Neutrophil (primary cell): Measurements from ENCODE around the gene IP6K3.

Source experiments
- H3K27ac ChIP-seq: fragments of 200-600 bp; sonication (generic); 2 replicates; pipeline ENCODE4 v1.5.1; 2016; ENCODE audit warnings: mild to moderate bottlenecking, moderate library complexity
- H3K27me3 ChIP-seq: fragments of 200-600 bp; sonication (generic); 2 replicates; pipeline ENCODE4 v1.6.0; 2016; ENCODE audit warnings: mild to moderate bottlenecking
- H3K36me3 ChIP-seq: fragments of 200-600 bp; sonication (generic); 2 replicates; pipeline ENCODE4 v1.5.1; 2017
- H3K4me1 ChIP-seq, 2 experiments: fragments of 200-600 bp in 1 of 2; sonication (generic) in 1 of 2; 1 replicate in 1 of 2; 2 replicates in 1 of 2; pipeline versions ENCODE4 v1.5.1 to v1.6.1; 2013 to 2016; ENCODE audit warnings: low read depth in 1 of 2, low read length in 1 of 2, mild to moderate bottlenecking in 1 of 2, moderate library complexity in 1 of 2; ENCODE audit not compliant: control insufficient read depth in 1 of 2, insufficient read depth in 1 of 2
- H3K4me3 ChIP-seq, 2 experiments: fragments of 200-600 bp in 1 of 2; sonication (generic) in 1 of 2; 1 replicate in 1 of 2; 2 replicates in 1 of 2; pipeline ENCODE4 v1.5.1; 2013 to 2016; ENCODE audit warnings: low read depth in 1 of 2, low read length in 1 of 2, mild to moderate bottlenecking in 1 of 2, moderate library complexity in 1 of 2
- H3K9me3 ChIP-seq: fragments of 200-600 bp; sonication (generic); 2 replicates; pipeline ENCODE4 v1.5.1; 2016
- CTCF ChIP-seq: fragments of 200-600 bp; sonication (generic); IDR thresholded peaks from 2 replicates; pipeline ENCODE4 v1.5.1; 2016; ENCODE audit warnings: antibody characterized with exemption

Gene IP6K3

GRCh38 chr6:33737267-33738026, 9.3 kb downstream of the IP6K3 start:
- no peak for TF ChIP-seq CTCF
- H3K27ac ChIP-seq: no peak overlapping the region
- no peak overlapping the region for H3K4me3 ChIP-seq
- peaks cover 26 to 29% of the 10 kb centered on the region in 2 experiments for H3K4me1 ChIP-seq
- H3K36me3 ChIP-seq: no peaks in the 10 kb centered on the region
- no peaks in the 10 kb centered on the region for H3K27me3 ChIP-seq
- H3K9me3 ChIP-seq: no peaks in the 10 kb centered on the region

- H3K4me1 ChIP-seq: peaks cover 17 to 18% of the 10 kb centered on the region in 2 experiments
- no peak overlapping the region for H3K4me3 ChIP-seq
- TF ChIP-seq CTCF: no peak
- no peak overlapping the region for H3K27ac ChIP-seq
- H3K27me3 ChIP-seq: no peaks in the 10 kb centered on the region
- no peaks in the 10 kb centered on the region for H3K36me3 ChIP-seq
- no peaks in the 10 kb centered on the region for H3K9me3 ChIP-seq
Measured at GRCh38 chr6:33735216-33735615, 11.5 kb downstream of the IP6K3 start.

- no peak for TF ChIP-seq CTCF
- no peaks in the 10 kb centered on the region for H3K36me3 ChIP-seq
- no peak overlapping the region for H3K4me3 ChIP-seq
- no peaks in the 10 kb centered on the region for H3K27me3 ChIP-seq
- H3K27ac ChIP-seq: no peak overlapping the region
- H3K9me3 ChIP-seq: no peaks in the 10 kb centered on the region
- peaks cover 2 to 3% of the 10 kb centered on the region in 2 experiments for H3K4me1 ChIP-seq
Measured at GRCh38 chr6:33733709-33734007, 13.0 kb downstream of the IP6K3 start.

- Histone ChIP-seq H3K27me3 (no peaks in the 10 kb centered on the region), H3K36me3 (no peaks in the 10 kb centered on the region), H3K27ac (no peak overlapping the region), H3K4me3 (no peak overlapping the region), H3K4me1 (no peaks in the 10 kb centered on the region), H3K9me3 (no peaks in the 10 kb centered on the region)
- TF ChIP-seq CTCF: no peak
Measured at GRCh38 chr6:33732817-33733708, 13.6 kb downstream of the IP6K3 start.

GRCh38 chr6:33732385-33732784, 14.3 kb downstream of the IP6K3 start:
- H3K36me3 ChIP-seq: no peaks in the 10 kb centered on the region
- no peaks in the 10 kb centered on the region for H3K9me3 ChIP-seq
- no peaks in the 10 kb centered on the region for H3K27me3 ChIP-seq
- no peak overlapping the region for H3K4me3 ChIP-seq
- H3K27ac ChIP-seq: no peak overlapping the region
- H3K4me1 ChIP-seq: no peaks in the 10 kb centered on the region
- TF ChIP-seq CTCF: no peak
